GM21526 (cell line): ENCODE results near the gene ALDH1A2.
"Not testable (repeated sequence)": the region's sequence is repeated elsewhere in the genome, so short reads cannot be mapped to it uniquely, and the experiment has no call there.

Source experiments
- ATAC-seq: cut with Tn5 transposase; IDR thresholded peaks from one replicate; pipeline ENCODE4 v1.9.1; 2021; ENCODE audit warnings: moderate library complexity; ENCODE audit not compliant: unreplicated experiment, low FRiP score

The ALDH1A2 gene

DNA sequence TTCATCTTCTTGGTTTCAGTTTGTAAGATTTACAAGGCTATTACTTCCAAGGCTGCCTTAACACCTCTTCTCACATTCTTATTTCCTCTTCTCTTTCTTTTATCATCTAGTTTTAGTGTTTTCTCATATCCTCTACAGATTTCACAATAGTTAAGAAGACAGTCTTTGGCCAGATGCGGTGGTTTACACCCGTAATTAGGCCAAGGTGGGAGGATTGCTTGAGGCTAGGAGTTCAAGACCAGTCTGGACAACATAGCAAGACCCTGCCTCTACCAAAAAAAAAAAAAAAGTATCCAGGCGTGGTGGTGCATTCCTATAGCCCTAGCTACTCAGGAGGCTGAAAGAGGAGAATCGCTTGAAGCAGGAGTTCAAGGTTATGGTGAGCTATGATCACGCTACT, 3.5 kb upstream of the ALDH1A2 start:
- ATAC-seq, result no peak

DNA sequence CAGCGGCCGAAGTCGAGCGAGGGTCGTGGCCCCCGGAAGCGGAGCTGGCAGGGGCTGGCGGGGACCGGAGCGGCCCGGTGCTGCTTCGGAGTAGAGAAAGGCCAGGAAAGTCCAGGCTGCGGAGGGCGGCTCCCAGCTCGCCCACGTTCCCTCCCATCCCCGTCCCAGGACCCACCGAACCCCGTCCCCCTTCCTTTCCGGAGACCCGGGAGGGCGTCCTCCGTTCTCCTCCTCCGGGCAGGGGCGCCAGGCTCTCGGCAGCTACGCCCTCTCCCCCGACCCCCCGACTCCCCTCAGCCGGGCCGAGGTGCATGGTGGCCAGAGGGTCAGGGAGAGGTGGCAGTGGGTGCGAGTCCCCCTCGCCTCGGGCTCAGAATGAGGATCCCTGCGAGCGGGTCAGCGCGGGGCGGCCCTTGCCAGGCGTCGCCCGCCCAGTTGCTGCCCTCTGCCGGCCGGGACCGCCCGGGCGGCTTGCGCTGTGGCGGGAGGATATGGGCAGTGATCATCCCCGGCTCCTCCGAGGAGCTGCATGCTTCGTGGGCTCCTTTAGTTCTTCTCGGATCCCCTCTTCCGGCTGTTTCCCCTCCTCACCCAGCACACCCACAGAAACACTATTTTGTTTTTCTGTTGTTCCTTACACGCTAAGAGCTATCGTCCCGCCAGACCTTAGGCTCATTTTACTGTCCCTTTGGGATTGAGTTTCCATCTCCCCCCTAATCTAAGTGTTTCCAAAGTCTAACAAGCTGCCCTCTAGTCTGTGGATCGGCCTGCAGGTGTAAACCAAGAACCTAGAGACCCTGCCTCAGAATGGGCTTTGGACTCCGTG, 744 bp upstream of the ALDH1A2 start:
- no peak for ATAC-seq

DNA sequence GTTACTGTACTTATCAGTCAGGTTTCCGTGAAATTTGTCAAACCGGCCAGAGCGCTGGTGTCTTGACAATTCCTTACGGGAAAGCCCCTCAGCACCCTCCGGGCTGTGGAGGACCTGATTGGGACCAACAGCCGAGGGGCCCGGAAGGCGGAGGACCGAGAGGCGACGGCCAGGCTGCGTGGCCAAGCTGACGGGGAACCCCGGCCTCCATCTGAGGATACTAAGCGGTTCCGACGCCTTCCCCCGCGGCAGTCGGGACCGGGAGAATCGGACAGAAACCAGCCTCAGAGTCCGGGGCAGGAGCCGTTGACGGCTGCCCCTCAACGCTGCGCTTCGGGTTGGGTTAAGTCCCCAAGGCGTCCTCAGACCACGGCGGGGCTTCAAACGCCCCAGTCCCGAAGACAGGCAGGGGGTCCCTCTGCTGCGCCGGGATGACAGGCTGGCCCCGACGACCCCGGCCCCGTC, 499 bp downstream of the ALDH1A2 start:
- no peak for ATAC-seq

DNA sequence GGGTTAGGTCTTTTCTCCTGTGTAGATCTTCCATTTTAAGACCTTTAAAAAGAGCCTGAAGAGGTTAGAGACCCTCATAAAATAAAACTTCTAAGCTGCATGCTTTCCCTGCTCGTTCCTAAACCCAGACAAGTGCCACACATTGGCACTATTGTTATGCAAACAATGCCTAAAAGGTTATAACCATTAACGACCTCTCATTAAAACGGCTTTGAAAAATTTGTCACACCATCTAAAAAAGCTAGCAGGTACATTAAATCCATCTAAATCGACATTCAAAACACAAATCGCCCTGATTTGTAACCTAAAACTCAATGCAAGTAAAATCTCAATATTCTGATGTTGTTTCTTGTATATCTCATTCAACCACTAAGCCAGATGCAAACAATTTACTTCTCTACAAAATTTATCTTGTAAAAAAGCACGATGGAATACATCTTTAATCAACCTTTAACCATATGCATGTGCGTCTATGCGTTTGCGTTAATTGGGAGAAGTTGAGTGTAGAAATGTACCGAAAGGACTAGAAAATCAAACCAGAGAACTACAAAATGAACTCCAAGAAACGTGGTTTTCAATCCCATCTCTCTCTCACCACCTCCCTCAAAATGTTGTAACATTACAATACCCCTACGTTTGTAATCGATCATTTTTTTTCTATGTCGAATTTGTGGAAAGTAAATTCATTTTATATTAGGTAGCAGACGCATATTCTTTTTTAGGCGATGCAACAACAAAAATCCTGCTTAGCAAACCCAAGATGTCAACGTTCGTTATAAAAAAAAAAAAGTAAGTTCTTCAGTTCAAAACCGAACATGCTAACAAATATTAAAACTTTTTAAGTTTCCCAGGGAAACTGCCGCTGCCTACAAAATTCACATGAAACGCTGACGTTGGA, 1.2 kb downstream of the ALDH1A2 start:
- no peak for ATAC-seq

DNA sequence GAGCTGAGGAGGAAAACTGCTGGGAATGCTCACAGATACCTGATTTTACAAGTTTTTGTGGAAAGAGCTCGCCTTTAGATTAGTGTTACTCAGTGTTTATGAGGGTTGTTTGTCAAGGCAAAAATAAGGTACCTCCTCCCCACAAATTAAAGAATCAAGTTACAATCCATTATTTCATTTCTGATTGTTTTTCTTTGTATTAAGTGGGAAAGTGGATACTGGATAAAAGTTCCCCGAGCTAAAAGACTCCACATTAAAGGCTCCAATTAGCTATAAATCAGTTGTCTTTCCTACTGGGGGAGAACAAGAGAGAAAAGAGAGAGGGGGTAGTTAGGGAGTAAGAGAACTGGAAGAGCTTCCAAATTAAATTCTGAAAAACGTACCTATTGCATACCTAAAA, 1.9 kb downstream of the ALDH1A2 start:
- no peak for ATAC-seq

DNA sequence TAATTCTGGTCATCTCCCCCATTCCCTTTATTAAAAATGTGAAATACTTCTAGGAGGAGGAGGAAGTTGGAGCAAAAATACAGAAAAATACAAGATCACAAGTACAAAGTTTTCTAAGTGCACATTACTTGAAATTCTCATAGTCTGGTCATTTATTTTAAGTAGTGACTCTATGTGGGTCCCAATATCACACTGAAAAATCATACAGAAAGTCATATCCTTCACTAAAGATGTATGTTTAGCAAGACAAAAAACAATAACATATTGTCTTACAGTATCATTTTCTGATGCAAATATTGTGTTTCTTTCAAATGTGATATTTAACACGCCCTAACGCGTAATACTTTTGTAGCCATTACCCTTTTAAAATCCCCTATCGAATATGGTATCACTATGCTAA, 2.5 kb downstream of the ALDH1A2 start:
- ATAC-seq, result no peak

DNA sequence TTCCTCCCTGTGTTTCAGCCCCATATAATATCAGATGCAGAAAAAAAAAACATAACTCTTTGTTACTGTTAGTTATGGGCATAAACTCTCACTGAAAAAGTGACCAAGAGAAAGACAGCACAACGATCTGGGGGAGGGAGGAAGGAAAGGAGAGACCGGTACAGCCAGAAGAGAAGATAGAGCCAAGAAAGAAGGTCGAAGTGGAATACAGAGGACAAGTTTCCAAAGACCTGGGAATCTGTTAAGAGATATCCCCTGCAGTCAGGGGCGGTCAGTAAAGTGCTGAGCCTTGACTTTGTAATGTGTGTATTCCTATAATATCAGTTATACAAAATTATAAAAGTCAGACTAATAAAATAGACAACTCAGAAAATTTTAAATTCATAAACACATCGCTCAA, 3.3 kb downstream of the ALDH1A2 start:
- ATAC-seq, result no peak

DNA sequence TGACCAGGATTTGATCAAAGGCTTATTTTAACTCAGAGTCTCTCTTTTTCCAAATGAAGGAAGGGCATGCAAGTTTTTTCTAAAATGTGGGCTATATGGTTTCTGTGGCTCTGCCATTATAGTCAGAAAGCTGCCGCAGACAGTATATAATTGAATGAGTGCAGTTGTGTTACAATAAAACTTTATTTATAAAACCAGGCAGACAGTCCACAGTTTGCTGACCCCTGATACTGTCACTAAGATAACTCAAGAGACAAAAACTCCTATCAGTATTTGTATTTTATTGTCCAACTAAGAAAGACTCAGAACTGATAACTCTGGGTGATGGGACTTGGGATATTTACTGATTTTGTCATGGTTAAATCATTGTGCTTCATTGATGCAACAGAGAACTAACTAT, 4.9 kb downstream of the ALDH1A2 start:
- no peak for ATAC-seq

DNA sequence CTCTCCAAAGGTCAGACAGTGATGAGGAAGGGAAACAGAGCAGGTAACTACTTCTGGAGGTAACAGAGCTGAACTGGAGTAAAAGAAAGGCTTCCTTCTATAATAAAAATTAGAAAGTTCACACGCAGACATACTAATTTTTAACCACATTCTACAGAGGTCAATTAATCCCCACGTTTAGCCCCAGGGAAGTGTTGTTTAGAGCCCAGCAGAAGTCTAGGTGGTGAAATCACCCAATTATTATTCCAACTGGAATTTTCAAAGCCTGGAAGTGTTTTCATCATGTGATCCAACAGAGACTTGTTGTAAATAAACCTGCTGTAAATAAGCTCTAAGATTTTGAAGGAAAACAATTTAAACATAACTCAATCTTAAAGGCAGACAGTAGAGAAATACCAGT, 6.8 kb downstream of the ALDH1A2 start:
- ATAC-seq, result no peak

DNA sequence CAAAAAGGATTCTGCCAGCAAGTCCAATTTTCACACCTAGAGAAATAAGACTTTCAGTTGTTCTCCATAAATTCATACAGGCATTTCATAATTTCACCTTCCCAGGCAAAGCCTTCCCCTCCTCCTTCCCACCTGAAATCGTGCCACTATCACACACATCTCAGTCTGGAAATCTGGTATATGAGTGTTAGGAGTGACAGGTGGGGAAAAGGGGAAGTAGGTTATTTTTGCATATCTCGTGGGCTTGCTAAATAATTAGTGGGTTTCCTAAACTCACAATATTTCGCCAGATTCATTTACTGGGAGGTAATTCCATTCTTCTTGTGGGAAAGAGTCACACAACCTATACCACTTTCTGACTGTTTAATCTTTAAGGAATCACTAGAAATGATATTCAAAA, 7.4 kb downstream of the ALDH1A2 start:
- no peak for ATAC-seq

DNA sequence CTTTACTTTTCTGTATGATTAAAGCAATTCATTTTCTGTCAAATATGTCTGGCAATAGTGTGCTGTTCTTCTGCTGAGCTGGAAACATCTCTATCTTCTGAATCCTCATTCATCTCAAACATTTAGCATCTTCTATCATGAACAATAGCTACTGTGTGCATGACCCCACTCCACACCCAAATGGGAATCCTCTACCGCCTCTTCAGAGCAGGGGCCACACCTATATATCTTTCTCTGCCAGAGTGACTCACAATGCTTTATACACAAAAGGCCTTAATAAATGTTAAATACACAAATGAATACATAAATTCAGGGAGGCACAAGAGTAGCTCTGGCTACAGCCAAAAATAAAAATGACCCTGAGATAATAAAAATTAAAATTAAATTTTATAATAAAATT, 8.0 kb downstream of the ALDH1A2 start:
- ATAC-seq, result no peak

DNA sequence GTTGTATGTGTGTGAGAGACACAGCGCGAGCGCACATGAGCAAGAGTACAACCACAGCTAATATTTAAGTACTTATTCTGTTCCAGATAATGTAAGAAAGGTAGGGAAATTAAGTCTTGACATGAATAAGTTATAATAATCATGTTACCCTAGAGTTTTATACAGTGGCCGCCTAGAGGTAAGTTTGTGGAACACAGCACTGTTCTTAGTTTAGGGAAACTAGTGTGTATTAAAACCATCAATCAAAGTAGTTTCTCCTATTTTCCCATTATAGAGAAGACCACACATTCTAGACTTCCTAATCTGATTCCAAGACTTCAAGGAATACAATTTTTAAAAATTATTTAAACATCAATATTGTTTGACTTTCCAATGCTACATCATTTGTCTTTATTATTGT, 9.5 kb downstream of the ALDH1A2 start:
- no peak for ATAC-seq

DNA sequence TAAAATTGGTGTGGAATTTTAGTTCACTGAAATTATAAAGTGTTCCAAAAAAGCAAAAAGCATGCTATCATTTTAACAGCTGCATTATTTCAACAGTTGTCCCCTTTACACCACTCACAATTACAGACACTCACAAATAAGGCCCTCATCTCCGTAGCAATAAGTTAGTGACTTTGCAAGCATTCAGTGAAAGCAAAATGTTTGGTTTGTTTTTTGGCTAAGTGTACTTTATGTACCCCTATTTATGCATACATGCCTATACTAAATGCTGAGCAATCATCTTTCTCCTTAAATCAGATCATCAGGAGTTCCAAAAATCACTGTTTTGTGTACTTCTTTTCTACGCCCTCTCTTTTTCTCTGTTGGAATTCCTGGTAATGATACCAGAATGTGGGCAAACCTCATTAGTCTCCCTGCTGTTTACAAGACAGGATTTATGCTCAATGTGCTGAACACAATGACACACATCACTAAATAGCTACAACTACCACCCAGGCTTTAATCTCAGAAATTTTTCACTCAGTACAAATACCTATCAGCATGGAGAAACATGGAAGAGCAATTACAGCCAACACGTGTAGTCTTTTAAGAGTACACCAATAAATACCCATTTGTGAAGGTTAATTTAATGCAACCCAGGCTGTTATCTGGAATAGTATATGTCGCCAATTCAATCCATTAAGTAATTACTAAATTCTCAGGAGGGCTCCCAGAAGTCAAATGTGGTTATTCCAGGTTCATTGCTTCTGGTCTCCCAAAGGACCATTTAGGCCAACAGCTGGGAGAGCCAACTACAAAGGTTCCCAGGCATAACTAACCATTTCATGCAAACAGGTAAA, 12.0 kb downstream of the ALDH1A2 start:
- ATAC-seq, result no peak

DNA sequence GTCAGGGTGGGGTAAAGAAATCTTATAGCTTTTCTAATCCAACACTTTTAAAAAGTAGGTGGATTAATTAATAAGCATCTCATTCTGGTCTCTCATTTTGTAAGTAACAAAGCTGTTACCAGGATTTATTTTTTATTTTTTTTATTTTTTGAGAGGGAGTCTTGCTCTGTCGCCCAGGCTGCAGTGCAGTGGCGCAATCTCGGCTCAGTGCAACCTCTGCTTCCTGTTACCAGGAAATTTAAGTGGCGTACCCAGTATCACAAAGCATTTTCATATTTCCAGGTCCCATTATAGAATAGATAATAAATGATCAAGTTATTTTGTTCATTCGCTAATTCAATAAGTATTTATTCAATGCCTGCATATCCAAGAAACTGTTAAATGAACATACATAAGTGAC, 13.2 kb downstream of the ALDH1A2 start:
- no peak for ATAC-seq

DNA sequence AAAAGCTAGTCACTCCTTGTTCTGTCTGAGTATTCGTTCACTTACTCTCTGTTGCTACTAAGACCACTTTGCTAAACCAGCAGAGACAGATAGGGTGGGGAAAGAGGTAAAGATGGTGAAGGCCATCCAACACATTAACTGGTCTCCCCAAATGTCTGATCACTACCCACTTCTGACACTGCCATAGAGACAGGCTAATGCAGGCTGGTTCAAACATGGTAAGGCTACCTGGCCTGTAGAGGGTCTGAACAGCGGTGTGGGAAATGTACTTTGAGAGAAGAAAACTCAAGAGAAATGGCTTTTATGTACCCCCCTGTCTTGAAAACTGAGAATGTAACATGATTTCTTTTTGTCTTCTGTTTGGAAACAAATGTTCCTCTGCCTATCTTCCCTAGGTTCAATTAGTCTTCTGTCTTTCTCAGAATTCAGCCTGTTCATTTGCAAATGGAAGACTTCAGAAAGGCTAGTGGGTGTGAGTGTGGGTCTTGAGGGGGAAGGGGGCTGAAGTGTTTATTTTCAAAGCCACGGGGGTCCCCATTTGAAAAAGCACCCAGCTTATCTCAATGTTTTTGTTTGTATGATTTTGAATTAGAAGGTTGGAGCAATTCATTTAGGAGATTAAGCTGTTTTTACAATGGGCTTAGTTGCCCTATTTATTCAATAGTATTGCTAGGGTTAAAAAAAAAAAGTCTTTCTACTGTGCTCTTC, 15.8 kb downstream of the ALDH1A2 start:
- ATAC-seq, result no peak

DNA sequence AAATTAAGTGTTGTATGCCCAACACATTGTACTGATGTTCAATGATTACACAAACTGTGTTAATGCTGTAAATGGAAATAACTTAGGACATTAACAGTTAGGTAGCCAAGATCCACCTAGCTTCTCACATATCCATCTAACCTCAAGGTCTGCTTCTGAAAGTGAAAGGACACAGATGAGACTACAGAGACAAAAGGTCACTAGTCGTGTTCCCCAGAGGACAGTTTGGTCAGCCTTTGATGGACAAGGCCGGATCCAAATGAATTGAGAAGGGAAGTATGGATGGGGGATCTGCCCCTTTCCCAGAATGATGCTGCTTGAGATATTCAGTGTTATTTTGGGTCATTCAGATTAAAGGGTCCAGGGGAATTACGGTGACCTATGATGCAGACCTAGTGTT, 17.2 kb downstream of the ALDH1A2 start:
- ATAC-seq, result no peak

DNA sequence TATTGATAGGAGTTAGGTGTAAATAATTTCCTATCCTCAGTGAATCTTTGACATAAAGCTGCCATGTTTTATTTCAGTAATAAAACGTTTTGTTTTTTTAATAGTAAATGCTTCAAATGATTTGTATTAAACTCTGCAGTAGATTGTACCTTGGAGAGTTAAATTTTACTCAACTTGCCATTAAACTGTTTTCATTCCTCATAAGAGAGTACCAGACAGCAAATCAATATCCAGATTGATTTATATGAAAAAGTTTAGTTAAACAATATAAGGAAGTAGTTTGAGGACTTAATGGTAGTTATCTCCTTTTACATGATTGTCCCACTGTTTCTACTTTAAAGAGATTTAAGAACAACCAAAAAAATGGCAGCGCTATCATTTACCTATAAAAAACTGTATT, 18.4 kb downstream of the ALDH1A2 start:
- no peak for ATAC-seq

DNA sequence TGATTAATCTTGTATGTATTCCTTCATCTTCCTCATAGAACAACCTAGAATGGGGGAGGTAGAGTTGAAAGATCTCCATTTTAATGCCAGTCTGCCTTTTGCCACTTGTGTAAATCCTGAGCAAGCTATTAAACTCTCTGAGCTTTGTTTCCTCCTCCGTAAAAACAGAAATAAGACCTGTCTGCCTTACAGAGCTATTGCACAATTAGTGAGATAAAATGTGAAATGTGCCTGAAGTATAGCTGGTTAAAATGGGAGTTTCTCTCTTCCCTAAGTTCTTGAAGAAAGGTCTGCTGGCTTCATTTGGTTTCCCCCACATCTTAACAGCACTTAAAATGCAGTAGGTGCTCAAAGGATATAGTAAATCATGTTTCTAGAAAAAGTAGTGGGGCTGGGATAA, 19.0 kb downstream of the ALDH1A2 start:
- ATAC-seq, result no peak

DNA sequence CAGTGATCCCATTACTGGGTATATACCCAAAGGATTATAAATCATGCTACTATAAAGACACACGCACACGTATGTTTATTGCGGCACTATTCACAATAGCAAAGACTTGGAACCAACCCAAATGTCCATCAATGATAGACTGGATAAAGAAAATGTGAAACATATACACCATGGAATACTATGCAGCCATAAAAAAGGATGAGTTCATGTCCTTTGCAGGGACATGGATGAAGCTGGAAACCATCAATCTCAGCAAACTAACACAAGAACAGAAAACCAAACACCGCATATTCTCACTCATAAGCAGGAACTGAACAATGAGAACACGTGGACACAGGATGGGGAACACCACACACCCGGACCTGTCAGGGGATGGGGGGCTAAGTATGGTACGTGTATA, 20.1 kb downstream of the ALDH1A2 start:
- ATAC-seq, result not testable (repeated sequence)

DNA sequence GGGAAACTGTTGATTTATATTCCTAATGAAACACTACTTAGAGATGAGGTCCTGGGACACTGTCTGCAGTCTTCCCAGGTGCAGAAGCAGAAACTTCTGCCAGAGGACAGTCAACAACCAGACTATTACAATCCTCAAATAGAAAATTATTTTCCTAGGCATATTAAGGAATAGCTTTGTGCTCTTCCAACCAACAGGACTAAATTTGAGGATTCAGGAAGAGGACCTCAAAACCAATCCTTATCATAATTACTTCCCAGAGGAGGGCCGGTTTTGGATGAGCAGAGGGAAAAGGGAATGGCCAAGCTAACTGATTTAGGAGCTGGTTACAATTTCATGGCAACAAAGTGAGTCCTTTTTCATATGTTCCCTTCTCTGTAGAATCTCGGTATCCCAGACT, 21.0 kb downstream of the ALDH1A2 start:
- no peak for ATAC-seq
